Skeletal muscle cell (primary cell): ENCODE measurements around the gene PFKFB3.
"Not testable (repeated sequence)": the region's sequence is repeated elsewhere in the genome, so short reads cannot be mapped to it uniquely, and the experiment has no call there.

Experiments used
- DNase-seq: peaks from one replicate; pipeline ENCODE4 v3.0.0-alpha.2; 2010; ENCODE audit warnings: low read depth
- H3K4me3 ChIP-seq: 2 replicates; pipeline ENCODE4 v1.5.1; 2011; ENCODE audit warnings: low read depth, mild to moderate bottlenecking, control low read depth, low read length, moderate library complexity

PFKFB3 gene

GRCh38 chr10:6282454-6282958, 79.8 kb downstream of the PFKFB3 start:
- no peak for DNase-seq
- no peak overlapping the region for H3K4me3 ChIP-seq

GRCh38 chr10:6283655-6284054, 80.9 kb downstream of the PFKFB3 start:
- no peak for DNase-seq
- no peak overlapping the region for H3K4me3 ChIP-seq

- not testable (repeated sequence) for H3K4me3 ChIP-seq, DNase-seq
These were observed 87.9 kb downstream of the PFKFB3 start for GRCh38 chr10:6290621-6291020.

GRCh38 chr10:6292741-6293151, 90.0 kb downstream of the PFKFB3 start:
- no peak for DNase-seq
- no peak overlapping the region for H3K4me3 ChIP-seq

GRCh38 chr10:6296425-6296824, 93.7 kb downstream of the PFKFB3 start:
- DNase-seq, H3K4me3 ChIP-seq: not testable (repeated sequence)

- no peak overlapping the region for H3K4me3 ChIP-seq
- no peak for DNase-seq
These were observed 94.1 kb downstream of the PFKFB3 start for GRCh38 chr10:6296828-6297251.

- DNase-seq = no peak
- no peak overlapping the region for H3K4me3 ChIP-seq
These were observed 94.8 kb downstream of the PFKFB3 start for GRCh38 chr10:6297522-6297921.

GRCh38 chr10:6297951-6298381, 95.2 kb downstream of the PFKFB3 start:
- peak; percentile 44 for DNase-seq
- no peak overlapping the region for H3K4me3 ChIP-seq

- H3K4me3 ChIP-seq = no peak overlapping the region
- DNase-seq = no peak
These were observed 95.7 kb downstream of the PFKFB3 start for GRCh38 chr10:6298428-6298827.

GRCh38 chr10:6299234-6299633, 96.5 kb downstream of the PFKFB3 start:
- no peak overlapping the region for H3K4me3 ChIP-seq
- no peak for DNase-seq

GRCh38 chr10:6299743-6300105, 97.0 kb downstream of the PFKFB3 start:
- H3K4me3 ChIP-seq = no peak overlapping the region
- DNase-seq = no peak

- no peak overlapping the region for H3K4me3 ChIP-seq
These were observed 97.5 kb downstream of the PFKFB3 start for GRCh38 chr10:6300106-6300783.

GRCh38 chr10:6300784-6301460, 98.2 kb downstream of the PFKFB3 start:
- H3K4me3 ChIP-seq = no peak overlapping the region

More at GRCh38 chr10:6300106-6300783, 97.5 kb downstream of the PFKFB3 start:
- peak; percentile 28 for DNase-seq

GRCh38 chr10:6301488-6302075, 98.8 kb downstream of the PFKFB3 start:
- H3K4me3 ChIP-seq = no peak overlapping the region
- no peak for DNase-seq

More at GRCh38 chr10:6300784-6301460, 98.2 kb downstream of the PFKFB3 start:
- no peak for DNase-seq
